Mesenteric fat pad (tissue), 1 donor: ENCODE data around the gene TALDO1. TPM values are rescaled to one million over a fixed set of nuclear protein-coding genes. Genes with fewer than 3 reads are reported as not detected.

Experiments
- DNase-seq: peaks from one replicate; pipeline ENCODE4 v3.0.0-alpha.2; 2020; ENCODE audit warnings: low spot score
- total RNA-seq: library from RNA; stranded (reverse); fragmentation: NEBNext Ultra II Directional; extraction: Animal tissue kit (Norgen Biotek cat#: 25700); gene quantifications from one replicate; pipeline ENCODE4 v1.2.1, GENCODE V29; 2021
- donor health status: DM: yes; HTN: yes; CAD: no.

TALDO1 gene
- total RNA-seq, 1 donor from 2014 or later, result 277 TPM

DNA sequence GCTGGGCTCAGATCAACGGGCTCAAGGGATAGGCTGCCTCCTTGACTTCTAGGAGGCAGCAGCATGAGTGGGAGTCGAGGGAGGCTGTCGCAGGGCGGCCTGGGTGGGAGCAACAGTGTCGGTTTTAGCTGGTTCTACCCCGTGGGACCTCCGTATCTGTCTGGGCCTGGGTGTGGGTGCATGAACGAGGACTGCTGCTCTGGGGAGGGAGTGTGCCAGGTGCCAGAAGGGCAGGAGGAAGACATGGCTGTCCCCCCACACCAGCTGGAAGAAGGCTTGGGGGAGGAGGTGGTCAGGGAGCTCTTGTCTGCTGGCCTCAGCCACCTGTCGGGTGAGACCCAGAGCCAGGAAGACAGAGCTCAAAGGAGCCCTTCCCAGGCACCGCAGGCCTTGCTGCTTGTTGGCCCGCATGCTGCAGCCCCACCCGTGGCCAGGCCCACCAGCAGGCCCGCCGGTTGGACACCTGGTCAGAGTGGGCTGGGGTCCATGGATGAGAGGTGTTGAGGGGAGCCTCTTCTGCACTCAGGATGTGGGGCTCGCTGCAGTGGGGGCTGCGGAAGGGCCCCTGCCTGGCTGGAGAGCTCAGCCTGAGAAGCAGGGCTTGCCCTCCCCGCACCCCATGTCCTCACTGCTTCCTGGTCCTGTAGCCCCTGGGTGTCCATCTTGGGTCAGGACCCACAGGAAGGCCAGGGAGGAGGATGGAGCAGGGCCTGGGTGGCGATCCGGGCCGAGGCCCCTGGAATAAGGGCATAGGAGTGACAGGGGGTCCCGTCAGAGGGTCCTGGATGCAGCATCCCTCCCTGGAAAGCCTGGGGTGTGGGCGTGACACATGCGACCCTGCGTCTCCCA, 39.2 kb downstream of the TALDO1 start:
- DNase-seq, result no peak

DNA sequence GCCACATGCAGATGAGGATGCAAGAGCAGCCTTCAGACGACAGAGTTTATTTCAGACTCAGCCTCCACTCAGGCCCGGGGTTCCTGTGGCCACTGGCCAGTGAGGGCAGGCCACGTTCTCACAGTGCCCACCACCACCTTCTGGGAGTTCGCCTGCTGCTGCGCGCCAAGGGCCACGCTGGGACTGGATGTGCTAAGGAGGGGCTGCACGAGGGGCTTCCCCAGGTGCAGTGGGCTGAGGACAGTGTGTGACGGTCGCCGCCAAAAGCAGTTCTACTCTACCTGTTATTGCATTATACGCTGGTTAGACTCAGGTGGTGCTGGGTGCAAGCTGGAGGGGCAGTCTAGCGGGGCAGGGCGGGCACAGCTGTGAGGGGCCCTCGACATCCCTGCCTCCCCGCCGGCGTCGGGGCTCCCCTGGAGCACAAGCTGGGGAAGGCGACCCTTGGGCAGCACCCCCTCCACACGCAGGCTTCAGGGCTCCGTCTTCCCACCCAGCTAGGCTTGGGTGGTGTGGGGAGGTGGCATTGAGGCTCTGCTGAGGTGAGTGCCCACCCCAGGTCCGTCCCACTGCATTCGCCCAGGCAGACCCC, 39.9 kb downstream of the TALDO1 start:
- no peak for DNase-seq

DNA sequence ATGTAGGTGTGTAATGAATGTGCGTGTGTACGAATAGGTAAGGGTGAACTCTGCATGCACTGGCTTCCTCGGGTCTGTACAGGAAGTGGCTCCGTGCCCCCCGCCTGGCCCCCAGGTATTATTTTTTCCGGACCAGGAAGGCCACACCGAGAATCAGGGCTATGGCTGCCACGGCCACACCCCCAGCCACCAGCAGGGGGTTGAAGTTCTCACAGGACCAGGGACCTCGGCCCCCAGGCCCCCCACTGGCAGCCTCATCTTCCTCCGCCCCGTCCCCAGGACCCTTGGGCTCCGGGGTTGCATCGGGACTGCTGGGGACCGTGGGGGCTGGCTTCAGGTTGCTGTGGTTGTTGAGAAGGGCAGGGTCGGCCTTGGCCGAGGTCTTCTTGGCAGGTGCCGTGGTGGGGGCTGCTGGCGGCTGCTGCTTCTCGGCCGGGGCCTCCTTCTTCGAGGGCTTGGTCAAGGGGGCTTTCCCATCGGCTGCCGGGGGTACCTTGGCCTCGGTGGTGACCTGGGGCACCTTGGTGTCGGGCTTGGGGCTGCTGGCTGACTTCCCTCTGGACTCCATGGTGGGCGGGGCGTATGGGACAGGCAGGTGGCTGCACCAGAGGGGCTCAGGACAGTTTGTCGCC, 40.9 kb downstream of the TALDO1 start:
- no peak for DNase-seq

DNA sequence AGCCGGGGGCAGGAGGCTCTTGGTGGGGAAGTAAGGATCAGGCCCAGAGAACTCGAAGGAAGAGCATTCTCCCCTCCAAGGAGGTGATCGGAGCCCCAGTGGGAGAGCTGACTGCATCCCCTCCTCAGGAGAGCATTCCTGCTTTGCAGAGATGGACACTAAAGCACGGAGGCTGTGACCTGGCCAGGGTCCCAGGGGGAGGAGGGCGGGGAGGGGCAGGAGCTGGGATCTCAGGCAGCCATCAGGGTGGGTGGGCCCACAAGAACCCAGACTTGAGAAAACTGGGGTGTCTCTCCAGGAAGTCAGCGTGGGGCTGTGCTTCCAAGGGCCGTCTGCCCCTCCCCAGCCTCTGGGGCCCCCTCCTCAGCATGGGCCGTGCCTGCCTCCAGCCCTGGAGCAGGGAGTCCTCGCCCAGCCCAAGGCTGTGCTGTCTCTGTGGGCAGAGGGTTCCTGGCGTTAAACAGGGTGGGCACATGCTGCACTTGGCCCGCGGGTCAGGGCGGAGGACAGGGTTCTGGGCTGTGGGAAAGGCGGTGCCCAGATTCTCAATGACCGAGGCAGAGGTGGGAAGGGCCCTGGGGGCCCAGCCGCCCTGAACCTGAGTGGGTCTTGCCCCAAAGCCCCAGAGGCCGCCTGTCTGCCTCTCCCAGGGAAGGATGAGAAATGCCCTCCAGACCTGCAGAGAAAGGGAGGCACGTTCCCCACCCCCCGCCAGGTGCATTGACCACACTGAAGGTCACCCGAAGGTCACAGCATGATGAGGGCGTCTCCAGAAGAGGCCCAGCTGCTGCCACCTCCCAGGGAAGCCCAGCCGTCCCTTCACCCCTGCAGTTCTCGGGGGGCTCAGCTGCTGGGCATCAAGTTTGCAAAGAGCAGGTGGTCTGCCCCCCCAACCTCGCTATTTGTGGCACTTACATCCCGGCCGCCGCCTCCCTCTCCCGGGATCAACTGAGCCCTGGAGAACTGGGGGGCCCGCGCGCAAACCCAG, 42.0 kb downstream of the TALDO1 start:
- DNase-seq, result no peak

DNA sequence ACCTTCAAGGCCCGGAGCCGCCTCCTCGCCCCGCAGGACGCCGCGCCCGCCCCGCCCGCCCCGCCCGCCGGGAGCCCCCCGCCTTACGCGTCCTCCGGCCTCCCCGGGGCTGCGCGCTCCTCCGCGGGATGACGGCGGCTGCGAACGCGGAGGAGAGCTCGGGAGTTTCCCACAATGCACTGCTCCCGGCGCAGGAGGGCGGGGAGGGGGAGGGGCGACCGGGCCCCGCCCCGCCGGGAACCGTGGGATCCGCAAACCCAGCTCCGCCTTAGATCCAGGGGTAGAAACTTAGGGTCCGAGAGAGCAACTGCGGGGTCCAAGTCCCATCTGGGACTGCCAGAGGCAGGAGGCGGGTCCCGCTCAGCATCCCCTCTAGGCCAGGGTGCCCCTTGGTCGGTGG, 42.7 kb downstream of the TALDO1 start, which contains the start of gene CEND1:
Gene CEND1, minus strand, starts transcription at position 148 of the 400 bp plus-strand sequence. CDS start 1,514 bp downstream, outside the sequence.
- no peak for DNase-seq

DNA sequence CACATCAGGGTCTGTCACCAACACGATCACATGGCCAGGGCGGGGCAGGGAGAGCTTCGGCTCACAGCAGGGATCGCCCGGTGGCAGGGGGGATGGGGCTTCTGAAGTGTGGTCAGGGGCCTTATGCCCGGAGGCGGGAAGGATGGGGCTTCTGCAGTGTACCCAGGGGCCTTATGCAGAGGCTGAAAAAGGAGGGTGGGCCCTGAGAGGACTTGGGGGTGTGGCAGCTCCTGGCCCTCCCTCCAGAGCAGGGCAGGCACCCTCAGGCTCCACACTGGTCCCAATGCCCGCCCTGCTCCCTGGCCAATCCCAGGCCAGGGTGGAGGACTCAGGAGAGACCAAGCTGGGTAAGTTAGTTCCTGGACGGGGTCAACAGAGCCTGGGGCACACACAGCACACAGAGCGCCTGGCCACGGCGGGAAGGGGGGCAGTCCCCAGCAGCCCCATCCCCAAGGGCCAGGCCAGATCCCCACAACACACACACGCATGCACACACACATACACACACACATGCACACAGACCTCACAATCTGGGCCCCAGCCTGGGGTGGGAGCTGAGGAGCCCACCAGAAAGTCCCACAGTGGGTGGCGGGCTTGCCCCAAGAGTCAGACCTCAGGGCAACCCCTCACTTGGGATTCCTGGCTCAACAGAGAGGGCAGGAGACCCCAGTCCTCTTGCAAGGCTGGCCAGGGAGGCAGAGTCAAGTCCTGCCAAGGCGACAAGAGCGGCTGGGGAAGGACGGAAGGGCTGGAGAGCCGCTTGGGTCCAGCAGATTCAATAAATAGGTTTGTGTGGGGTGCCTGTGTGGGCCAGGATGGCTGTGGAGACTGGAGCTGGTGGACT, 43.7 kb downstream of the TALDO1 start:
- no peak for DNase-seq

DNA sequence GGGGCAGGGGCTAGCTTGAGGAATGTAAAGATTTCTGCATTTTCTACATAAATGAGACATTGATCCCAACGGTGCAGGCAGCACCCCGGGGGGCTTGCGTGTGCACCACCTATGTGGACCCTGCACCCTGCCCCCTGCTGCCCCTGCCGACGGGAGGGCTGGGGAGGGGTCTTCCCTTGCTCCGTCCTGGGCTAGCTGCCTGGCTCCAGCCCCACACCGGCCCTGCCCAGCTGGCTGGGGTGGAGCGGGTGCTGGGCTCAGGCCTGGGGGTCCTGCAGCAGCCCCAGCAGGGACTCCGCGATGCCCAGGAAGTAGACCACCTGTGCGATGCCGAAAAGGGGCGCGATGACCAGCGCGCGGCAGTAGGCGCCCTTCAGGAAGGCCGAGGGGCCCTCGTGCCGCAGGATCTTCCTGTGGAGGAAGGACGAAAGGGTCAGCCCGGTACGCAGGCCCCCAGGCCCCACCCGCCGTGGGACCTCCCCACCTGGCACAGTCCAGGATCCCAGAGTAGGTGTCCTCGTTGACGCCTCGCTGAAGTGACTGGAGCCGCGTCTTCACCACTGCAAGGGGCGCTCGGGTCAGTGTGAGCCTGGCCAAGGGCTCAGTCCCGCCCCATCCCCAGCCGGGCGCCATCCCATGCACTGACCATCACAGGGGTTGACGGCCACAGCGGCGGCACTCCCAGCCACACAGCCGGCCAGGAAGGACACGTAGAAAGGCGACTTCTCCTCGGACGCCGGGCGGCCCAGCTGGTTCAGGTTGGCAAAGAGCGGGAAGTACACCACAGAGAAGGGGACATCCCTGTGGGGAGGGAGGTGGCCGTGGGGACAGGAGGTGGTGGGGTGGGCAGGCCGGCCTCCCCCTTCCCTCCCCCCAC, 44.6 kb downstream of the TALDO1 start:
- no peak for DNase-seq

DNA sequence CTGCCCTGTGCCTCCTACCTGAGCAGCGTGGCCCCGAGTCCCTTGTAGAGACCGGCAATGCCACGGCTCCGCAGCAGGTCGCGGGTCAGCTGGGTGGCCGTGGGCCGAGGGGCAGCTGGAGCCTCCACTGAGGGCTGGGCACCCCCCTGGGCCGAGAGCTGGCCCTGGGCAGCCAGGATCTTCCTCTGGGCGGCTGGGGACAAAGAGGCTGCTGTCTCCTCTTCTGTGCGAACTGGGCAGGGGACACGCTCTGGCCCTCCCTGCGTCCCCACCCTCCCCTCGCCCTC, 45.2 kb downstream of the TALDO1 start:
- no peak for DNase-seq

DNA sequence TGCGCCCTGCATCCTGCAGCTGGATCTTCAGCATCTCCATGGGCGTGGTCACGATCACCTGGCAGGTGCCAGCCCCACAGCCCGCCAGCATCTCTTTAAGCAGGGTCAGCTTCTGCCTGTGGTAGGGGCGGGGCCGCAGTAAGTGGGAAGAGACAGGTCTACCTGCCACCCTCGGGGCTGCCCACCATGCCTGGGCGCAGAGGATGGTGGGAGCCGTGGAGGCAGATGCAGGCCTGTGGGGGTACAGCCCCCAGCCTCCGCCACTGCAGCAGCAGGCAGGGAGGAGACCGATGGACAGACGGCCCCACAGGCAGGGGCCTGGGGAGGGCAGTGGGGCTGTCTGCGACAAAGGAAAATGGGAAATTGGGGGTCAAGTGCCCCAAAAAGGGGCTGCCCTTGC, 45.6 kb downstream of the TALDO1 start:
- no peak for DNase-seq

DNA sequence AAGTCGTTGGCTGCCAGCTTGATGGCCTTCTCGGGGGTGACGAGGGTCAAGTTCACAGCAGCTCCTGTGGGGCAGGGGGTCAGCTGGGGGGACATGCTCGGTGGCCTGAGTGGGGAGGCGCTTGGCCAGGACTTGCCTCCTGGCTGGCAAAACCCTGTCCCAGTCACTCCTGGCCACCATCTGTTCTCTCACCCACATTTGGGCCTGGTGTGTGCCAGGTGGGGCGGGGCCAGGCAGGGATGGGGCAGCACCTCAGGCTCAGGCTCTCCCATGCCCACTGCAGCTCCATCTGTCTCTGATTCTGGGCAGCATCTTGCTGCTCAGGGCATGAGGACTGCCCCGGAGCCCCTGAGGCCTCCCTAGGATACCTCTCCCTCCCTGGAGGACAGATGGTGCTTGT, 46.3 kb downstream of the TALDO1 start:
- no peak for DNase-seq

DNA sequence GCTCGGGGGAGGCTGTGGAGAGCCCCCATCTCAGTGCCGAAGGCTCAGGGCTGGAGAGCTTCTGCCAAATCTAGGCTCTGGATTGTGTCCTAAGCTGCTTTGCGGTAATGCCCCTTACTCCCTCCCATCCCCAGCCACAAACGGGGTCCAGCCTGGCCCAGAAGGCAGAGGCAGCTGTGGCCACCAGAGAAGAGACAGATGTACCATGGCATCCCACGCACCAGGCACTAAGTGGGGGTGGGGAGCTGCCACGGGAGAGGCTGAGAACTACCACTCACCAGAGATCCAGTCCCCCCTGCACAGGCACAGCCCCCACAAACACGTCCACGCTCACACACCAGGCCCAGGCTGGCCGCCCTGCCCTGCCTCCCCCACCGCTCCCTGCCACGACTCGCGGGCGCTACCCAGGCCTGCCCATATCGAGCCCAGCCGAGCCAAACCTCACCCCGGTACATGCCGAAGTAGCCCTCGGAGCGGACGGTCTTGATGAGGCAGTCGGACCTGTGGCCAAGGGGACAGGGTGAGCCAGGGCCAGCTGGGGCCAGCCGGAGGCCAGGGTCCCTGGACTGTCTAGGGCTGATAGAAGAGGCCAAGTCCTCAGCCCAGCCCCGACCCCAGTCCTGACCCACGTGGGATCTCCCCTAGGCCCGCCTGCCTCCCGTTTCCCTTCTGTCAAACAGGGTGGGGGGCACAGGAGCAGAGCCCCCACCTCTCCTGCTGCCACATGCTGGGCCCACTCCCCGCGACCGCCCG, 46.9 kb downstream of the TALDO1 start:
- DNase-seq, result no peak

DNA sequence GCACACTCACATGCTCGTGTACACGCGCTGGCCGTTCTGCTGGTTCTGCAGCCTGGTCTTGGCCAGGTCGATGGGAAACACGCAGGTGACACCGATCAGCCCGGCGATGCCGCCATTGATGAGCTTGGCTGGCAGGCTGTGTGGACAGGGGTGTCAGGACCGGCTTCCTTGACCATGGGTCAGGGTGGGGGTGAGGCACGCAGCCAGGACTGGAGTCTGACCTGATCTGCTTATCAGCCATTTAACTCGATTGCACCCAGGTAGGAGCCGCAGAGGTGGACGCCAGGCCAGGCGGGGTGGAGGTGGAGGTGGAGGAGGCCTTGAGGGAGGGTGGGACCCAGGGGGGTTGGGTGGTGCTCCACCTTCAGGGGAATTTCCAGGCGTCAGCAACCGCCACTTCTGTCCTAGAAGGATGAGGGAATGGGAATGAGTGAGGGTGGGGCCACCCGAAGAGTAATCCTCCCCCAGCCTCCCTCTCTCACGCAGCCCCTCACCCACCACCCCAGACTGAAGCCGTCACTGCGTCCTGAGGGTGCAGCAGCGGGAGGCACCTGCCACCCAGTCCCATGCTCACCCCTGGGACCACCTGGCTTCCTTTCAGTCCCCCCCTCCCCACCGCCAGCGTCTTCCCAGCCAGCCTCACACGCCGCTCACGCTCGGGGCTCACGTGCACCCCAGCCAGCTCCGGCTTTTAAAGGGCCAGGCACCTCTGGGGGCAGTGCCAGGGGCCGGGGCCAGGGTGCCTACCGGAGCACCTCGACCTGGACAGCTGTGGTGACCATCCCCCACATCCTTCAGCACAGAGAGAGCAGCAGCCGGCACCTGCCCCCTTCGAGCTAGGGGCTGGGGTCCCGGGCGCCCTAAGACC, 47.7 kb downstream of the TALDO1 start:
- no peak for DNase-seq

DNA sequence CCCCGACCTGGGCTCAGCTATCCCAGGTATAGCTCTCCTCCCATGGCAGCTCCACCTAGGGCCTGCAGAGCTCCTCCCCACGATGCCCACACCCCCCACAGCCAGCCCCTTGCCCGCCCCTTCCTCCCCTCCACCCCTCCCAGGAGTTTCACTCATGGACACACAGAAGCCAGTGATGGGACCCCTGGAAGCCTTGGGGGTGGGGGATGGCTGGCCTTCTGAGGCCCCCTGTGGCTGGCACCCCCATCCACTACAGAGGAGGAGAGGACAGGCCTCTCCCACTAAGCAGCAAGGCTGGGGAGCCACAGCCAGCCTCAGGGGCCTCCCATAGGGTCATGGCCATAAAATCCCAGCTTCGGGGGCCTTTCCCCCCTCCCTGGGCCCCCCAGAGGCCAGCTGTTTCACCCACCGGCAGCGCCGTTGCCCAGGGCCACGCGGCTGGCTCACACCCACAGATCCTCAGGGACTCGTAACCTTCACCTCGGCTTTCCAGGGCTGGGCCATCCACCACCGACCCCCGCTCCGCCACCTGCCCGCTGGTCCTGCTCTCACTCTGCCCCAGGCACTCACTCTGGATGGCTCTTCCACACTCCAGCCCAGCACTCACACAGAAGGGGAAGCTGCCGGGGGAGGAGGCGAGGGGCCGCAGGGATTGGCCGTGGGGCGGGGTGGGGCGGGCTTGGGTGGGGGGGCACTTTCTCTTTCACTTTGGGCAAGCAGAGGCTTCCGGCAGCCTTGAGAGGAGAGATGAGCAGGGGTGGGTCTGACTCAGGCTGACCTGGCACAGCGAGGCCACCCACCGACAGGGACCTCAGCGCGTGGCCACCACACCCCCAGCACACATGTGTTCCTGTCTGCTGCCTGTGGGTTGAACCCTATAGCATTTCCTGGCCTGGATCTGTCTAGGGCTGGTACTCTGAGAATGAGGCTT, 48.6 kb downstream of the TALDO1 start:
- DNase-seq, result no peak

DNA sequence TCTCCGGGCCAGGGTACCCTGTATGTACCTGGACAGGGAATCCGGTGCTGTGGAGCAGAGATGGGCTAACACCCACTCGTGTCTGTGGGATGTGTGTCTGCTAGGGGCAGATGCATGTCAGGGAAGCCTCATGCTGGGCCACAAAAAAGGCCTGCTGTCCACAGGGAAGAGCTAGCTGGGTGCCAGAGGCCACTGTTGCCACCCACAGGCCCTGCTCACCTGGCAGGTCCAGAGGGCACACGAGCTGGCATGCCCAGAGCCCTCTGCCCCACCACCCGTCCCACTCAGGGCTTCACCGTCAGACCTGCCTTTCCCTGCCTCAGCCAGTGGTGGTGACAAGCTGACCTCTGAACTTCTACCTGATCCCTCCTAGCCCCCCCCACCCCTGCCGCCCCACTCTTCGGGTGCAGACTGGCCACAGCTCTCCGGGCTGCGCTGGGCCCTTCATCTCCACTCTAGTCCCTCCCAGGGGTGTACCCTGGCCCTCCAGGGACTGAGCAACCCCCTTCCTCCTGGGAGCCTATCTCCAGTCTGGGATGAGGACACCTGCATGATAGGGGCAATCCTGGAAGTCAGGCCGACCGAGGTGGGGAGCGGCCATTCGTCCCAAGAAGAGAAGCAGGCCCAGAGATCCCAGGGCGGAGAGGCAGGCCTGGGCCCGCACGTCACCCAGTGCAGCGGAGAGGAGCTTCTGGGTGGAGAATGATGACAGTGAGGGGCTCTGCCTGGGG, 49.5 kb downstream of the TALDO1 start:
- no peak for DNase-seq

DNA sequence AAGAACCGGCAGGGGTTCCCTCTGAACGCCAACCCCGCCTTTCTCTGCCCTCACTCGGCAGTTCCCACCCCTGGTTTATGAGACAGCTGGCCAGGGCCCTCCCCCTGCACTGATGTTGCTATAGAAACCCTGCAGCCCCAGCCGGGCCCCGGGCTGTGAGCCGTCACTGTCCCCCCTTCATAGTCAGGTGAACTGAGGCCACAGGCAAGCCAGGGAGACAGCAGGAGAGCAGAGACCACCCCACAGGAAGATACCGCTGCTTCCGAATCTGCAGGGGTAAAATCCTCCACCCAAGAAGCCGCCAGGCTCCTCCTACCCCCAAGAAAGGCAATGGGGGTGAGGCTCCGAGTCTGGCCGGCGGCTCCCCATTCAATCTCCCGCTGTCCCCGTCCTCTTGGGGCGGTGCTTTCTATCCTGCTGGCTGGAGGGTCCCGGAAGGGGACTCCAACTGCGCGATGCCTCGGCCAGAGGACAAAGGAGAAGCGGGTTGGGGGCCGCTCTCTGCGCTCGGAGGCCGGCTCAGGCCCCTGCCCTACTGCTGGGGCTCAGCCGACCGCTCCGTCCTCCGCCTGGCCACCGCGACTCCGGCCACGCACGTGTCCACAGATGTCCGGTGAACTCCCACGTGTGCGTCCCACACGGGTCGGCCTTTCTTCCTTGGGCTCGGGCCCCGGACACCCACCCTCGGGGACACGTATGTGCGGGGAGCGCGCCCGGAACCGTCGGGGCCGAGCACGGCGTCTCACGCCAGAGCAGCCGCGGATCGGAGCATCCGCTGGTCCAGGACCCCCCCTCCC, 50.2 kb downstream of the TALDO1 start:
- no peak for DNase-seq
